SH-SY5Y (cell line): ENCODE data around the gene NANOGP8.

Source experiments
- GATA2 ChIP-seq: IDR thresholded peaks from 2 replicates; pipeline ENCODE4 v1.6.1; 2011; ENCODE audit warnings: mild to moderate bottlenecking, low read depth, low read length
- GATA3 ChIP-seq: IDR thresholded peaks from 2 replicates; pipeline ENCODE4 v1.6.1; 2011; ENCODE audit warnings: low read depth, mild to moderate bottlenecking, low read length, moderate library complexity

DNA sequence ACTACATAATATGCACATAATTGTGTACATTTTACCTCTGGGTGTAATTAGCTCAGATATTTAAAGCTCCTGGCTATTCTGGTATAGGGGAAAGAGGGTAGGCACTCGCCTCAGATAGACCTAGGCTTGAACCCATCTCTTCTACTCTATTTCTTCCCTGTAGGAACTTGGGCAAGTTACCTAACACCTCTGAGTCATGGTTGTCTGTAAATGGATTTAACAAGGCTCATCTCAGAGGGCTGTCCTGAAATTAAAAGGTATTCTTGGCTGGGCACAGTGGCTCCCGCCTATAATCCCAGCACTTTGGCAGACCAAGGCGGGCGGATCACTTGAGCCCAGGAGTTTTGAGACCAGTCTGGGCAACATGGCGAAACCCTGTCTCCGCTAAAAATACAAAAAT, 30.7 kb downstream of the NANOGP8 start:
- no peak for TF ChIP-seq GATA2
- TF ChIP-seq GATA3: no peak
